ENCODE data around the gene MAP2K3.

DNA sequence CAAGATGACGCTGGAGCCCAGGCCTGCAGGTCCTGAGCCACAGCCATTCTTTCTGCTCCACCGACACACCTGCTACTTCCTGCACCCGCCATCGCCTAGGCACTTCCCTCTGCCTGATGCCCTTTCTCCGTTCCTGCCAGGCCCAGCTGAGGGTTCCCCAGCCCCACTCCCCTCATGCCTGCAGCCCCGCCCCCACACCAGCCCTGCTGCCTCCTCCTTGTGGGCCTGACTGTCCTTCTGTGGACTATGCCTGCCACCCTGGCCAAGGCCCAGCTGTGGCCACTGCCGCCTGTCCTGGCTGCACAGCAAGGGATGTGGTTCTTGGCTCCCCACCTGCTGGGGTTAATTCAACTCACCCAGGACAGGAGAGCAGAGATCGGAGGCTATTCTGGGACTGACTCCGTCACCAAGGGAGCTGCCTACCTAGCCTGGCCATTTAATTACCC is 38.8 kb upstream of the MAP2K3 start:
- no peak for TF ChIP-seq POLR2AphosphoS5 (IDR thresholded peaks at IDR 0.05; ENCODE audit: low read depth, low read length)
- no peak for TF ChIP-seq POLR2A (IDR thresholded peaks at IDR 0.05; ENCODE audit: low read depth, low read length)
- no peak for TF ChIP-seq TAF1 (IDR thresholded peaks at IDR 0.05; ENCODE audit: low read depth, low read length)
- no peak for TF ChIP-seq SPI1 (IDR thresholded peaks at IDR 0.05; ENCODE audit: low read depth, low read length)

Measured in GM12891 (cell line).